ENCODE data around the gene SH2D2A.

Gene SH2D2A

DNA sequence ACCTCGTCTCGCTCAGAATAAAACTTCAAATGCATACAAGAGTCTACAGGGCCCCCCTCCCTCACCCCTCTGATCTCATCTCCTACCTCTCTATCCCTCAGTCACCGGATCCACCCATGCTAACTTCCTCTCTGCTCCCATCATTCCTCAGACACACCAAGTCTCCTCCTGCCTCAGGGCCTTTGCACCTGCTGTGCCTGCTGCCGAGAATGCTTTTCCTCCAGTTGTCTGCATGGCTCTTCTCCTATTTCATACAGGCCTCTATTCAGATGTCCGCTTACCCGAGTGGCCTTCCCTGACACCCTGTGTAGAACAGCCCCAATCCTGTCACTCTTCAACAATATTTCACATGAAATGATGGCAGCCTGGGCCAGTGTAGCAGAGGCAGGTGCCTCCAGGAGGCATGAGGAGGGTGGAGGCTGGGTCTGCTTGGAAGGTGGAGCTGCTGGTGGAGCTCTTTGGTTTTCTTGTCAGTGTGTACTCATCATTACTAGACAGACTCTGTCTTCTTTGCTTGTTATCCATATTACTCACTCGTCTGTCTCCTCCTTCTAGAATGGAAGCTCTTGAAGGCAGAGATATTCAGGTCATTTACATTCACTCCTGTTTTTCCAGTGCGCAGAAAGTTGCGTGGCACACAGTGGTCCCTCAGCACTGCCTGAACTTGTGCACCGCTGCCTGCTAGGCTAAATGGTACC lies 4.2 kb downstream of the SH2D2A start:
- TF ChIP-seq, protein P1, sequence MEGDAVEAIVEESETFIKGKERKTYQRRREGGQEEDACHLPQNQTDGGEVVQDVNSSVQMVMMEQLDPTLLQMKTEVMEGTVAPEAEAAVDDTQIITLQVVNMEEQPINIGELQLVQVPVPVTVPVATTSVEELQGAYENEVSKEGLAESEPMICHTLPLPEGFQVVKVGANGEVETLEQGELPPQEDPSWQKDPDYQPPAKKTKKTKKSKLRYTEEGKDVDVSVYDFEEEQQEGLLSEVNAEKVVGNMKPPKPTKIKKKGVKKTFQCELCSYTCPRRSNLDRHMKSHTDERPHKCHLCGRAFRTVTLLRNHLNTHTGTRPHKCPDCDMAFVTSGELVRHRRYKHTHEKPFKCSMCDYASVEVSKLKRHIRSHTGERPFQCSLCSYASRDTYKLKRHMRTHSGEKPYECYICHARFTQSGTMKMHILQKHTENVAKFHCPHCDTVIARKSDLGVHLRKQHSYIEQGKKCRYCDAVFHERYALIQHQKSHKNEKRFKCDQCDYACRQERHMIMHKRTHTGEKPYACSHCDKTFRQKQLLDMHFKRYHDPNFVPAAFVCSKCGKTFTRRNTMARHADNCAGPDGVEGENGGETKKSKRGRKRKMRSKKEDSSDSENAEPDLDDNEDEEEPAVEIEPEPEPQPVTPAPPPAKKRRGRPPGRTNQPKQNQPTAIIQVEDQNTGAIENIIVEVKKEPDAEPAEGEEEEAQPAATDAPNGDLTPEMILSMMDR (IDR thresholded peaks at IDR 0.05; ENCODE audit: low read depth, low read length): no peak
- DNase-seq (ENCODE audit: extremely low read depth, low read depth): no peak

DNA sequence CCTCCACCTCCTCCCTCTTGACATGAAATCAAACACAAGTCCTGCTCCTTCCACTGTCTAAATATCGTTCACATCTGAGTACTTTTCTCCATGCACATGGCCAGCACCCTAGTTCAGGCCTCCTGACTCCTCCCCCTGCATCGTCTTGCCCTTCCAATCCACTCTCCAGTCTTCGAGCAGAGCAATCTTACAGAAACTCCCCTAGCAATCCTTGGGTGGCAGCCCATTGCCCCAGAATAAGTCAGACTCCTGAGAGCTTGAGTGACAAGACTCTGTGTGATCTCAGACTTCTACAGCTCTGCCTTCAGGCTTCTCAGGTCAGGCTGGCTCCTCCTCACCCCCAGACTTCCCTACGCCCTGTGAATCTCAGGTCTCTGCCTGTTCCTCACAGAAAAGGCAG lies 5.5 kb downstream of the SH2D2A start:
- TF ChIP-seq, protein P1 (IDR thresholded peaks at IDR 0.05; ENCODE audit: low read depth, low read length): no peak
- DNase-seq (ENCODE audit: extremely low read depth, low read depth): no peak

DNA sequence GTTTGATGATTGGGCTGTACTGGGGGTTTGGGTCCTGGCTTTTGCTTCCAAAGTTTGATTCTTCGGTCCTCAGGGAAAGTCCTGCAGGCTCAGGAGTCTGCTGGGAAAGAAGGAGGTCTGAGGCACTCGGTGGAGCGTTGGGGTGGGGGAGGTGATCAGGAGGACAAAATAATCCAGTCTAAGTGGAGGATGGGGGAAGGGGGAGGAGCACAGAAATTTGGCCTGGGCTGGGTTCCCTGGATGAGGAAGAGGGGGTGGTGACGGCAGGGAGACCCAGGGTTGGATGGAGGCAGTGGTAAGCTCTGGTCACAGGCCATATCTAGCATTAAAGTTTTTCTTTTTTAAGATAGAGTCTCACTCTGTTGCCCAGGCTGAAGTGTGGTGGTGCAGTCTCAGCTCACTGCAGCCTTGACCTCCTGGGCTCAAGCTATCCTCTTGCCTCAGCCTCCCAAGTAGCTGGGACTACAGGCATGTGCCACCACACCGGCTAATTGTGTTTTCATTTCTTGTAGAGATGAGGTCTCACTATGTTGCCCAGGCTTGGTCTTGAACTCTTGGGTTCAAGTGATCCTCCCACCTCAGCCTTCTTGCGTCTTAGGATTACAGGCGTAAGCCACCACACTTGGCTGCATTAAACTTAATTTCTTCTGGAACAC lies 6.8 kb downstream of the SH2D2A start:
- TF ChIP-seq, protein P1 (IDR thresholded peaks at IDR 0.05; ENCODE audit: low read depth, low read length): no peak
- no peak for DNase-seq (ENCODE audit: extremely low read depth, low read depth)

DNA sequence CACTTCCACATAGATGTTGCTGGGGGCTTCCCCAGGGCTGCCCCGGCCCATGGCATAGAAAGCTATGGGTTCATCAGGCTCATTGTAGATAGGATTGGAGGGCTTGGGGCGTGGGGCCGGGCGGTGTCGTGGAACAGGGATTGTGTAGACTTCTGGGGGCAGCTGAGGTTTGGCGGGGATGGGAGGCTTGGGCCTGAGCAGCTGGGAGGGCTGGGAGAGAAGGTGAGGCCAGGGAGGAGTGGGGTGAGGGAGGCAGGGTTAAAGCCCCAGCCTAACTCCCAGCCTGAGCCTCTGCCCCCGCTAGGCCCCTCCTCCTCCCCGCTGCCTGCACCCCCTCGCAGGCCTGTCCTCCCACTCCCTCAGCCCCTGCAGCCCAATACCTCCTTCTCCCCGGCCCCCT lies 7.4 kb downstream of the SH2D2A start:
- TF ChIP-seq, protein P1 (IDR thresholded peaks at IDR 0.05; ENCODE audit: low read depth, low read length): no peak
- no peak for DNase-seq (ENCODE audit: extremely low read depth, low read depth)

DNA sequence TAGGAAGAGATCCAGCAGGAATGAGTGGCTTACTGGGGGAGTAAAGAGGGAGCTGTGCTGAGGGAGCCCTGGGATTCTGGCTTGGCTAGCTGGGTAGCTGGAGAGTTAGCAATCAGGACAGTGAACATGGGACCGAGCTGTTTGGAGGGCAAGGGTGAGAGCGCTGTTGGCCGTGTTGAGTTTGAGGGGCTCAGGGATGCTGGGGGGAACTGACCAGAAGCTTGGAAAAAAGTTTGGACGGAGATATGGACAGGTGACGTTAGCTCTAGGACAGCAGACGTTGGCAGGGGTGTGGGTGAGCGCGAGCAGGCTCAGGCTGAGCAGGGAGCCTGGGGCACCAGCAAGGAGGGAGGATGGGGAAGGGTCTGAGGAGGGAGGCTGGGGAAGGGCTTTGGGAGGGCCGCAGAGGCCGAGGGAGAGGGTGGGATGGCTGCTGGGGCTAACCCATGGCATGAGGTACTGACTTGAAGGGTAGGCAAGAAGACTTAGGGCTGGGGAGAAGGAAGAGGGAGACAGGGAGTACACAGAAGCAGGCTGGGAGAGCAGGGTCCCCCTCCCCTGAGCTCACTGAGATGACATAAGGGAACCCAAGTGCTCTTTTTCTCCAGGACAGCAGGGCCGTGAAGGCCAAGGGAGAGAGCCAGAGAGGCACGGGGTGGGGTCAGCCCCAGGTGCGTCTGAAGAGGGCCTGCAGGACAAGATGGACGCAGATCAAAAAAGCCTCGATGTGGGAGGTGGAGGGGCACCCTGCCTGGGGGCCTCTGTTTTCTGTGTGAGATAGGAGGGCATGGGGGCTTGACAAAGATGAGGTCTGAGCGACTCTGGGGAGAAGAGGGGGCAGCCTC lies 8.2 kb downstream of the SH2D2A start:
- TF ChIP-seq, protein P1 (IDR thresholded peaks at IDR 0.05; ENCODE audit: low read depth, low read length): no peak
- DNase-seq (ENCODE audit: extremely low read depth, low read depth): no peak

DNA sequence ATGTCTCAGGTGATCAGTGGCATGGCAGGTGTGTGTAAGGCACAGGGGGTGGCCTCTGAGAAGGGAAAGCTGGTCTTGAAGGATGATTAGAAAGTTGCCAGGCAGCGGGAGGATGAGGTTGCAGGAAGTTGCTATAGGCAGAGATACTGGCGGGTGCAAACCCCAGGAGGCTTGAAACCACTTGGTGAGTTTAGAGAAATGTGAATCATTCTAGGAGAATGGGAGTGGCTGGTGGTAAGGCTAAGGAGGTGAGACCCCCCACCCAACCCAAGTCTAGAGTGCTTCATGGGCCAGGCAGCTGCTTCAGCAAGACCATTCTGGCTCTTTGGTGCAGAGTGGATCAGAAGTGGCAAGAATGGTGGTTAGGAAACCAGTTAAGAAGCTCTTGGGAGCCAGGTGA lies 9.0 kb downstream of the SH2D2A start:
- TF ChIP-seq, protein P1 (IDR thresholded peaks at IDR 0.05; ENCODE audit: low read depth, low read length): no peak
- no peak for DNase-seq (ENCODE audit: extremely low read depth, low read depth)

Data from AG09319 (cell line).